K562 (cell line): ENCODE data around the gene AARSD1.

Experiments used
- ATF6 ChIP-seq: sonication (generic); formaldehyde crosslinking; IDR thresholded peaks from 2 replicates; pipeline ENCODE4 v1.4.0; 2020; ENCODE audit warnings: mild to moderate bottlenecking, missing genetic modification reagents
- CEBPB ChIP-seq: fragments of 450-650 bp; IDR thresholded peaks from 2 replicates; pipeline ENCODE4 v1.6.1; 2016; ENCODE audit warnings: missing genetic modification characterization, missing compliant biosample characterization
- CTCF ChIP-seq, 3 experiments: IDR thresholded peaks in 2 of 3; conservative IDR thresholded peaks in 1 of 3; 2 replicates each; pipeline ENCODE4 v1.5.1; 2011 to 2012; ENCODE audit warnings: low read length in 3 of 3, mild to moderate bottlenecking in 3 of 3, control low read depth in 2 of 3, improper control_type of control experiment in 1 of 3, inconsistent platforms in 1 of 3, low read depth in 1 of 3, mixed read lengths in 1 of 3, moderate library complexity in 1 of 3; ENCODE audit not compliant: insufficient read depth in 2 of 3
- HDAC2 ChIP-seq: fragments of 450-650 bp; IDR thresholded peaks from 2 replicates; pipeline ENCODE4 v1.6.1; 2016; ENCODE audit warnings: mild to moderate bottlenecking
- MAFK ChIP-seq: IDR thresholded peaks from 2 replicates; pipeline ENCODE4 v1.6.1; 2011; ENCODE audit warnings: low read length, improper control_type of control experiment
- PCBP1 ChIP-seq: fragments of 200-400 bp; formaldehyde crosslinking; IDR thresholded peaks from 2 replicates; pipeline ENCODE4 v1.6.1; 2018; ENCODE audit warnings: mild to moderate bottlenecking, low read depth, low read length; ENCODE audit not compliant: poor library complexity, severe bottlenecking
- RAD21 ChIP-seq, 2 experiments: fragments of 250-450 bp in 1 of 2; fragments of 450-650 bp in 1 of 2; sonication (Bioruptor Pico) in 1 of 2; formaldehyde crosslinking in 1 of 2; IDR thresholded peaks in 1 of 2; conservative IDR thresholded peaks in 1 of 2; 2 replicates each; pipeline versions ENCODE4 v1.4.0 to v1.8.0; 2020 to 2022; ENCODE audit warnings: mild to moderate bottlenecking in 2 of 2, moderate library complexity in 1 of 2
- RBBP5 ChIP-seq: fragments of 200-600 bp; sonication (generic); IDR thresholded peaks from 2 replicates; pipeline ENCODE4 v1.6.1; 2012; ENCODE audit warnings: borderline replicate concordance, mild to moderate bottlenecking, low read length, control low read depth, inconsistent platforms; ENCODE audit not compliant: insufficient read depth, poor library complexity, severe bottlenecking
- SAP30 ChIP-seq: fragments of 200-600 bp; sonication (generic); IDR thresholded peaks from 2 replicates; pipeline ENCODE4 v1.6.1; 2012; ENCODE audit warnings: borderline replicate concordance, low read depth, mild to moderate bottlenecking, moderate library complexity, low read length, control low read depth, inconsistent platforms; ENCODE audit not compliant: insufficient read depth, poor library complexity, severe bottlenecking
- ZNF232 ChIP-seq: sonication (generic); formaldehyde crosslinking; IDR thresholded peaks from 2 replicates; pipeline ENCODE4 v1.8.0; 2022; ENCODE audit warnings: mild to moderate bottlenecking, missing genetic modification reagents
- TF ChIP-seq, protein P1 (sequence below): fragments of 450-650 bp; conservative IDR thresholded peaks from 2 replicates; pipeline ENCODE4 v1.6.1; 2016; ENCODE audit warnings: missing genetic modification characterization, low read depth, mild to moderate bottlenecking, control low read depth, missing compliant biosample characterization

DNA sequence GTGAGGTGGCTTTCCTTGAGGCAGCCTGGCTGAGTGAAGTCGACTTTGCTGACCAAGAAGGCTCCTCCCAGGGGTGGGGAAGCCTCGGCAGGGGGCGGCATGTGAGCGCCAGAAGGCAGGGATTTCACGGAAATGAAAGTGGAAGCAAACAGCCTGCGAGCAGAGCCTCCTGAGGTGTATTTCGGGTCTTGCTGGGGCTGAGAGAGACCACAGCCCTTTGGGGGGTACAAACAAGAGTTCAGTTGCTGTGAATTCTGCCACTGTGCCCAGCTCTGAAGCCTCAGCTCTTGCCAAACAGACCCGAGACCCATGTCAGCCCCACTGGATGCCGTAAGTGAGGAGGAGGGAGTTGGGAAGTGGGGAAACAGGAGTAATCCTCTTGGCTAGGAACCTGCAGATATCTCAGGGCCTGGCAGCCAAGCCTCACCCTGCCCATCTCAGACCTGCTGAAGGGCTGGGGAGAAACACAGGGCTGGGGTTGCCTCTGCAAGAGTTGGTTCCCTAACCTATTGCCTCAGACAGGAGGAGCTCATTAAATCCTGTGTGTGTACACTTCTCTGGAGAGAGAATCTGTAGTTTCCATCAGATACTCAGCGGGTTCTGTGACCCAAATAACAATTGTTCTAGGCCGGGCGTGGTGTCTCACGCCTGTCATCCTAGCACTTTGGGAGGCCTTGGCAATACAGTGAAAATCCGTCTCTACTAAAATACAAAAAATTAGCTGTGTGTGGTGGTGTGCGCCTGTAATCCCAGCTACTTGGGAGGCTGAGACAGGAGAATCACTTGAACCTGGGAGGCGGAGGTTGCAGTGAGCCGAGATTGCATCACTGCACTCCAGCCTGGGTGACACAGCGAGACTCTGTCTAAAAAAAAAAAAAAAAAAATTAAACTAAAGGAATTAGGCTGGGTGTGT is 42.6 kb upstream of the AARSD1 start, which contains the start of gene IFI35:
- TF ChIP-seq CEBPB (tag): peak; percentile 76
- peak; percentile 75 to 82 (median 79) for TF ChIP-seq CTCF (IDR thresholded peaks at IDR 0.05 in 2 of 3, conservative IDR thresholded peaks at IDR 0.05 in 1 of 3; ENCODE audit: insufficient read depth in 2 of 3, low read depth in 1 of 3, low read length in 3 of 3)
- TF ChIP-seq ATF6 (CRISPR knock-in tag): no peak
- no peak for TF ChIP-seq MAFK
- no peak for TF ChIP-seq ZNF232
- TF ChIP-seq RAD21 (CRISPR knock-in tag; conservative IDR thresholded peaks at IDR 0.05 in 1 of 2, IDR thresholded peaks at IDR 0.05 in 1 of 2): peak; percentile 76 to 86
- TF ChIP-seq, protein P1, sequence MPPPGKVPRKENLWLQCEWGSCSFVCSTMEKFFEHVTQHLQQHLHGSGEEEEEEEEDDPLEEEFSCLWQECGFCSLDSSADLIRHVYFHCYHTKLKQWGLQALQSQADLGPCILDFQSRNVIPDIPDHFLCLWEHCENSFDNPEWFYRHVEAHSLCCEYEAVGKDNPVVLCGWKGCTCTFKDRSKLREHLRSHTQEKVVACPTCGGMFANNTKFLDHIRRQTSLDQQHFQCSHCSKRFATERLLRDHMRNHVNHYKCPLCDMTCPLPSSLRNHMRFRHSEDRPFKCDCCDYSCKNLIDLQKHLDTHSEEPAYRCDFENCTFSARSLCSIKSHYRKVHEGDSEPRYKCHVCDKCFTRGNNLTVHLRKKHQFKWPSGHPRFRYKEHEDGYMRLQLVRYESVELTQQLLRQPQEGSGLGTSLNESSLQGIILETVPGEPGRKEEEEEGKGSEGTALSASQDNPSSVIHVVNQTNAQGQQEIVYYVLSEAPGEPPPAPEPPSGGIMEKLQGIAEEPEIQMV (tag): no peak
- peak; percentile 48 for TF ChIP-seq RBBP5
- TF ChIP-seq HDAC2: 0 out of 2 replicates have a peak, but pooled peaks have one; percentile 40
- no peak for TF ChIP-seq PCBP1
- TF ChIP-seq SAP30: peak; percentile 9
